ENCODE measurements around the gene TMEM240.
"Not testable (repeated sequence)": the region's sequence is repeated elsewhere in the genome, so short reads cannot be mapped to it uniquely, and the experiment has no call there.

TMEM240 gene

DNA sequence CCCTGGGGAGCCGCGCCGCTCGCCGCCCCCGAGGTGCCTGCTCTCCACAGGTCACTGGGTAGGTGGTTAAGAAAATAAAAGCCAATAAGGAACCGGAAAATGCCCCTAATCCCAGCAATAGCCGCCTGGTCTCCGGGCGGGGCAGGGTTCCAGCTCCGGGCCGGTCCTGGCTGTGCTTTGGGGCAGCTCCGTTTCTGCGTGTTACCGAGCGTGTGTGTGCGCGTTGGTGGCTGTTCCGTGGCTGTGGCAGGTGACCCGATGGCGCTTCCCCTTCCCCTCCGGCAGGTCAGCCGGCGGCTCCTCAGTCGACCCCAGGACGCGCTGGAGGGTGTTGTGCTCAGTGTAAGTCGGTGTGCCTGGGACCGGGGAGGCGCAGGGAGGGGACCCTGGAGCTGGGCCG is 17.2 kb downstream of the TMEM240 start:
- not testable (repeated sequence) for H3K36me3 ChIP-seq (ENCODE audit: control insufficient read depth, insufficient read depth, low read length); H3K27me3 ChIP-seq (ENCODE audit: control insufficient read depth, insufficient read depth, low read length); H3K4me1 ChIP-seq (ENCODE audit: control insufficient read depth, insufficient read depth, low read length)

DNA sequence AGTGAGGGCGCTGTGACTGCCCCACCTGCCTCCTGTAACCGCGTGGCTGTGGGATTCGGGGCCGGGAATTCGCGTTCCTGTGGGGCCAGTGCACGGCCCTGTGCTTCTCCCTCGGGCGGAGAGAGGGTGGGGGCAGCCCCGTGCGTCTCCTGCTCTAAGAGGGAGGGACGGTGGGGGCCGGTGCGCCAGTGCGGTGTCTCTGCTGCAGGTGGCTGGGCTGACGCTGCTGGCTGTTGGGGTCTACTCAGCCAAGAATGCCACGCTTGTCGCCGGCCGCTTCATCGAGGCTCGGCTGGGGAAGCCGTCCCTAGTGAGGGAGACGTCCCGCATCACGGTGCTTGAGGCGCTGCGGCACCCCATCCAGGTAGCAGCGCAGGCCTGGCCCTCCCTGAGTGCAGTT is 17.9 kb downstream of the TMEM240 start:
- not testable (repeated sequence) for H3K9ac ChIP-seq (ENCODE audit: low read length); H3K36me3 ChIP-seq (ENCODE audit: control insufficient read depth, insufficient read depth, low read length); H3K27me3 ChIP-seq (ENCODE audit: control insufficient read depth, insufficient read depth, low read length); H3K4me3 ChIP-seq (ENCODE audit: low read length); H3K27ac ChIP-seq (ENCODE audit: low read depth, low read length); H3K4me1 ChIP-seq (ENCODE audit: control insufficient read depth, insufficient read depth, low read length)

More for the DNA sequence above, 17.2 kb downstream of the TMEM240 start:
- not testable (repeated sequence) for H3K4me3 ChIP-seq (ENCODE audit: low read length); H3K27ac ChIP-seq (ENCODE audit: low read depth, low read length); H3K9ac ChIP-seq (ENCODE audit: low read length)

DNA sequence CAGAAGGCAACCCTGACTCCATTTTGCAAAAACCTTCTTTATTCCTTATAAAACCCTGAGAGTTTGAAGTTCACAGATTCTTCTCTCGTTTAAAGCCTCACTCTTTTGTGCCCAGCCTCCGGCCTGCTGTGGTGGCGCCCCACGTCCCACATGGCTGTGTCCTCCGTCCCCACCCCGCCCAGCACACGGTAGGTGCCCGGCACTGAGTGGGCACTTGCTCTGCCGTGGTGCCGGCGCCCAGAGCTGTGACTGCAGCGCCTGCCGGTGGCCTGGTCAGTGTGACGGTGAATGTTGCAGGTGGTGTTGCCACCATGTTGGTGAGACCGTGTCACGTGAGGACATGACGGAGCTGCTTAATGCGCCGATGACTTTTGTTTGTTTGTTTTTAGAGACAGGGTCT is 19.1 kb downstream of the TMEM240 start:
- no peak overlapping the region for H3K4me3 ChIP-seq (ENCODE audit: low read length)
- no peak overlapping the region for H3K9ac ChIP-seq (ENCODE audit: low read length)
- no peaks in the 10 kb centered on the region for H3K4me1 ChIP-seq (ENCODE audit: control insufficient read depth, insufficient read depth, low read length)
- H3K27me3 ChIP-seq (ENCODE audit: control insufficient read depth, insufficient read depth, low read length) = no peaks in the 10 kb centered on the region
- H3K27ac ChIP-seq (ENCODE audit: low read depth, low read length) = no peak overlapping the region
- peaks cover 6% of the 10 kb centered on the region for H3K36me3 ChIP-seq (ENCODE audit: control insufficient read depth, insufficient read depth, low read length)

DNA sequence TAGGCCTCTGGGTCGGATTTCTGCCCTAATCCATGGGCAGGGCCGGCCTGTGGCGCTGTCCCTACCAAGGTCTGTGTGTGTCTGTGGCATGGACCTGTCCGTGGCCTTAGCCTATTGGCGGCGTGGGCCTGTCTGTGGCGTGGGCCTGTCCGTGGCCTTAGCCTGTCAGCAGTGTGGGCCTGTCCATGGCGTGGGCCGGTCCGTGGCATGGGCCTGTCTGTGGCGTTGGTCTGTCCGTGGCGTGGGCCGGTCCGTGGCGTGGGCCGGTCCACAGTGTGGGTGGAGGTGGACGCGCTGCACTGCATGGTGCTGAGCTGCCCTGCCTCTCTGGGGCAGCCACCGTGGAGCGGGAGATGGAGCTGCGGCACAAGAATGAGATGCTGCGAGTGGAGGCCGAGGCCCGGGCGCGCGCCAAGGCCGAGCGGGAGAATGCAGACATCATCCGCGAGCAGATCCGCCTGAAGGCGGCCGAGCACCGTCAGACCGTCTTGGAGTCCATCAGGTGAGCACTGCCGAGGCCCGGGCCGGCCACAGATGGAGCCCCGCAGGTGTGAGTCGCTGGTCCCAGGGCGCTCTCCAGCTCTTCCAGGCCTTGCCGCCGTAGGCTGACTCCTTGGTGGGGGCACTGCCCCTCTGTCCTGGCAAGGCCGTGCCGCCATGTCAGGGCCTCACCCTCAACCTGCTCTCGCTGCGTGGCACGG is 20.5 kb downstream of the TMEM240 start:
- not testable (repeated sequence) for H3K27me3 ChIP-seq (ENCODE audit: control insufficient read depth, insufficient read depth, low read length)

DNA sequence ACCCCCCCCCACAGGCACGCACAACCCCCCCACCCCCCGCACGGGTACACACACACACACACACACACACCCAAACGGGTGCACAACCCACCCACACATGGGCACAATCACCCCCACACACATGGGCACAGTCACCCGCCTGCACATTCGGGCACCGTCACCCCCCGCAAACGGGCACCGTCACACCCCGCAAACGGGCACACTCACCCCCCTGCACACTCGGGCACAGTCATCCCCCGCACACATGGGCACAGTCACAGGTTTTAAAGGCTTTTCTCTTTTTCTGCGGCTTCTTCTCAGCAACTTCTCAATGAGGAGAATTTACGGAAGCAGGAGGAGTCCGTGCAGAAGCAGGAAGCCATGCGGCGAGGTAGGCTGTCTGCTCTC is 21.8 kb downstream of the TMEM240 start:
- not testable (repeated sequence) for H3K4me1 ChIP-seq (ENCODE audit: control insufficient read depth, insufficient read depth, low read length); H3K27ac ChIP-seq (ENCODE audit: low read depth, low read length); H3K4me3 ChIP-seq (ENCODE audit: low read length); H3K27me3 ChIP-seq (ENCODE audit: control insufficient read depth, insufficient read depth, low read length); H3K36me3 ChIP-seq (ENCODE audit: control insufficient read depth, insufficient read depth, low read length); H3K9ac ChIP-seq (ENCODE audit: low read length)

More for the DNA sequence above, 20.5 kb downstream of the TMEM240 start:
- not testable (repeated sequence) for H3K4me1 ChIP-seq (ENCODE audit: control insufficient read depth, insufficient read depth, low read length); H3K4me3 ChIP-seq (ENCODE audit: low read length); H3K27ac ChIP-seq (ENCODE audit: low read depth, low read length); H3K36me3 ChIP-seq (ENCODE audit: control insufficient read depth, insufficient read depth, low read length); H3K9ac ChIP-seq (ENCODE audit: low read length)

DNA sequence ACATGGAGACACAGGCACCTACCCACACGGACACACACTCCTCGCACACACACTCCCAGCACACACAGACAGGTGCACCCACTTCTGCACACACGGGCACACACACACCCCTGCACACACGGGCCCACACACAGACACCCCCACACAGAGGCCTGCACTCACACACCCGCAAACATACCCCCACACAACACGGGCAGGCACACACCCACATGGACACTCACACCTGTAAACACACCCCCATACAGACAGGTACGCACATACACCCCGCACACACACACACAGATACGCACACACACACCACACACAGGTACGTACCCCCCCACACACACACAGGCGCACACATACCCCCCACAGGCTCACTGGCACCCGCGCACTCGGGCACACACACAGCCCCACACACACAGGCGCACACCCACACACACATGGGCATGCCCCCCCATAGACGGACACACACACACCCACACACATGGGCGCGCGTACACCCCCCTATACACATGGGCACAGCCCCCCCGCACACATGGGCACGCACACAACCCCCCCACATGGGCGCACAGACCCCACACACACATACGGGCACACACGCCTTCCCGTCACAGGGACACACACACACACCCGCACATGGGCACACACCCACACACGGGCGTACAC is 22.3 kb downstream of the TMEM240 start:
- Histone ChIP-seq H3K27me3 (ENCODE audit: control insufficient read depth, insufficient read depth, low read length) (no peaks in the 10 kb centered on the region), H3K9ac (ENCODE audit: low read length) (no peak overlapping the region), H3K36me3 (ENCODE audit: control insufficient read depth, insufficient read depth, low read length) (peaks cover 6% of the 10 kb centered on the region), H3K4me3 (ENCODE audit: low read length) (no peak overlapping the region), H3K4me1 (ENCODE audit: control insufficient read depth, insufficient read depth, low read length) (no peaks in the 10 kb centered on the region), H3K27ac (ENCODE audit: low read depth, low read length) (no peak overlapping the region)

DNA sequence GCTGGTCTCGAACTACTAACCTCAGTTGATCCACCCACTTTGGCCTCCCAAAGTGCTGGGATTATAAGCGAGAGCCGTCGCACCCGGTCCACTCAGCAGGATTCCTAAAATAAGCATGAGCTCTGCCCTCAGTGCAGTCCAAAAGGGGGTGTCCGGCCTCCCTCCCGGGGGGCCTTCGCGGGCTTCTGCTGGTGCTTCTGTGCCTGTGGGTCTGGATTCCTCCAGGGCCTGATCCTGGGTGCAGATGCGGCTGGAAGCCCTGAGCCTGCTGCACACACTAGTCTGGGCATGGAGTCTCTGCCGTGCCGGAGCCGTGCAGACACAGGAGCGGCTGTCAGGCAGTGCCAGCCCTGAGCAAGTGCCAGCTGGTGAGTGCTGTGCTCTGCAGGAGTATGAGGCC is 23.5 kb downstream of the TMEM240 start:
- not testable (repeated sequence) for H3K4me1 ChIP-seq (ENCODE audit: control insufficient read depth, insufficient read depth, low read length); H3K36me3 ChIP-seq (ENCODE audit: control insufficient read depth, insufficient read depth, low read length); H3K27ac ChIP-seq (ENCODE audit: low read depth, low read length); H3K9ac ChIP-seq (ENCODE audit: low read length); H3K4me3 ChIP-seq (ENCODE audit: low read length); H3K27me3 ChIP-seq (ENCODE audit: control insufficient read depth, insufficient read depth, low read length)

DNA sequence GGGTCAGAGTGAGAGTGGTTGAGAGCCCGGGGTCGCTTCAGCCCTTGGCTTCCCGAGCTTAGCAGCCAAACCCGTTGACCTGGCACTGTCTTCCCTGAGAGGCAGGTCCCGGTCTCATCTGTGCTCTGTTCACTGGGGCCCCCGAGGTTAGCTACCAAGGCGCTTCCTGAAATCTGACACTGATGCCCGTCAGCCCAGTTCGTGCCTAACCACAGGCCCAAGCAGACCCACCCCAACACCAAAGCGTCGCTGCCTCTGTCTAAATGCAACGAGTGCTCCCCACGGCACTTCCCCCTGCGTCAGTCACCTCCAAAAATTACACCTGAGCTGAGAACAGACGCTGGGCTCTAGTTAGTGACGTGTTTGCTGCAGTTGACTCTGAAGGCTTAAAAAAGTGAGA is 26.0 kb downstream of the TMEM240 start:
- H3K27me3 ChIP-seq (ENCODE audit: control insufficient read depth, insufficient read depth, low read length); H3K36me3 ChIP-seq (ENCODE audit: control insufficient read depth, insufficient read depth, low read length): not testable (repeated sequence)

DNA sequence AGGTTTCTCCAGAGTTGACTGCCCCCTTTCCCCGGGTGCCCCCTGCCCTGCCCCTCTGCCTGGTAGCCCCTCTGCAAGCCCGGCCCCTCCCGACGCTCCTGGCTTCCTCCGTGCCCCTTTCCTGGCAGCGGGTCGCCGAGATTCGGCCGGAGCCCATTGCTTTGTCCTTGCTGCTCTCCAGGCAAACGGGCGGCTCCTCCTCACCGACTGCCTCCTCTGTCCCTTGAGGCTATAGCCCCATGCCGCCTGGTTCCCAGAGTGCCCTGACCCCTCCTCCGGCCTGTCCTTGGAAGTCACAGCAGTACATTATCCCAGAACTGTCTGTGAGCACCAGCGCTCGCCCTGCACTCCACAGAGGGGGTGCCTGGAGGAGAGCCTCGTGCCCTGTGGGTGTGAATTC is 26.7 kb downstream of the TMEM240 start:
- H3K27ac ChIP-seq (ENCODE audit: low read depth, low read length); H3K4me3 ChIP-seq (ENCODE audit: low read length); H3K4me1 ChIP-seq (ENCODE audit: control insufficient read depth, insufficient read depth, low read length); H3K9ac ChIP-seq (ENCODE audit: low read length); H3K36me3 ChIP-seq (ENCODE audit: control insufficient read depth, insufficient read depth, low read length); H3K27me3 ChIP-seq (ENCODE audit: control insufficient read depth, insufficient read depth, low read length): not testable (repeated sequence)

More for the DNA sequence above, 26.0 kb downstream of the TMEM240 start:
- H3K9ac ChIP-seq (ENCODE audit: low read length); H3K4me3 ChIP-seq (ENCODE audit: low read length); H3K4me1 ChIP-seq (ENCODE audit: control insufficient read depth, insufficient read depth, low read length); H3K27ac ChIP-seq (ENCODE audit: low read depth, low read length): not testable (repeated sequence)

DNA sequence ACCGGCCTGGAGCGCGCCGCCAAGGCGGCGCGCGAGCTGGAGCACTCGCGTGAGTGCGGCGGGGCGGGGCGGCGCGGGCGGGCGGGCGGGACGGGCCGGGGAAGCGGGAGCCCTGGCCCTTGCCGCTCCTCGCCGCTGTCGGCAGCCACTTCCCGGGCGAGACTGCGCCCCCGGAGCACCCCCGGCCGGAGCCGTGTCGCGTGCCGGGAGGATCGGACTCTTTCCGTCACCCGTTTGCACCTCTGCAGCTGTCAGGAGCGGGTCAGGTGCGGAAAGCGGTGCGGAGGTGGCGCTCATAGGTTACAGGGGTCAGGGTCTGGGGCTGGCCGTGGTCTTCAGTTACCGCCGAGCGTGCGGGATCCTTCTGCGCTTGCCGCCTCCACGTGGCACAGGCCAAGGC is 28.0 kb downstream of the TMEM240 start:
- not testable (repeated sequence) for H3K36me3 ChIP-seq (ENCODE audit: control insufficient read depth, insufficient read depth, low read length); H3K9ac ChIP-seq (ENCODE audit: low read length); H3K27ac ChIP-seq (ENCODE audit: low read depth, low read length); H3K4me1 ChIP-seq (ENCODE audit: control insufficient read depth, insufficient read depth, low read length); H3K27me3 ChIP-seq (ENCODE audit: control insufficient read depth, insufficient read depth, low read length)
- H3K4me3 ChIP-seq (ENCODE audit: low read length) = peak overlapping the region; percentile 54

DNA sequence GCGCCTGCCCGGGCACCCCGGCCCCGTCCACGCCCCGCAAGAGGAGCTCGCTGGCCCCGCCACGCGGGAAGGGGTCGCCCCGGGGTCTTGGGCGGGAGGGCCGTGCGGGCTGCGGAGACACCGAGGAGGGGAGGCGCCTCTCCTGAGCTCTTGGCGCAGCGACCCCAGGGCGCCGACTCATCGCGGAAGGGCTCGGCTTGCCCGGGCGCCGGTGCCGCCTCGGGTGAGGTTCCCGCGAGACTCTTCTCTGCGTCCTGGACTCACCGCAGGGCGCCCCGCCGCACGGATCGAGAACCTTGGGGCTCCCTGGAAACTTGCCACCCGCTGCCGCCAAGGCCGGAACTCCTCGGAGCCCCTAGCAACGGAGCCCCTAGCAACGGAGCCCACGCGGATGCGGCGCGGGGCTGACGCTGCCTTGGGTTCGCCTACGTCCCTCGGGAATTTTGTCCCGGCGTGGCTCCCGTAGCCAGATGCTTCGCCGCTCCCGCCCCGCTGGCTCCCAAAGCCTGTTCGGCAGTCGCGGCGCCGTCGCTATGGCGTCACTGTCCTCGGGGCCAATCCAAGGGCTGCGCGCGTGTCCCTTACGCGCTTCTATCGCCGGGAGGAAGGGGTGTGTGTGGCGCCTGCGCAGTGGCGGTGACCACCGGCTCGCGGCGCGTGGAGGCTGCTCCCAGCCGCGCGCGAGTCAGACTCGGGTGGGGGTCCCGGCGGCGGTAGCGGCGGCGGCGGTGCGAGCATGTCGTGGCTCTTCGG is 28.7 kb downstream of the TMEM240 start, which contains the start of gene ATAD3A:
Gene ATAD3A, plus strand, starts transcription at position 630 of the 753 bp plus-strand sequence. Its CDS starts 107 bp downstream, at position 737.
- H3K27ac ChIP-seq (ENCODE audit: low read depth, low read length) = peak within 1 kb of the TSS; percentile 94
- peak within 1 kb of the TSS; percentile 36 for H3K9ac ChIP-seq (ENCODE audit: low read length)
- H3K4me1 ChIP-seq (ENCODE audit: control insufficient read depth, insufficient read depth, low read length) = peaks cover 3% of the 10 kb centered on the region
- H3K27me3 ChIP-seq (ENCODE audit: control insufficient read depth, insufficient read depth, low read length) = no peaks in the 10 kb centered on the region
- no peaks in the 10 kb centered on the region for H3K36me3 ChIP-seq (ENCODE audit: control insufficient read depth, insufficient read depth, low read length)
- peak within 1 kb of the TSS; percentile 86 for H3K4me3 ChIP-seq (ENCODE audit: low read length)

DNA sequence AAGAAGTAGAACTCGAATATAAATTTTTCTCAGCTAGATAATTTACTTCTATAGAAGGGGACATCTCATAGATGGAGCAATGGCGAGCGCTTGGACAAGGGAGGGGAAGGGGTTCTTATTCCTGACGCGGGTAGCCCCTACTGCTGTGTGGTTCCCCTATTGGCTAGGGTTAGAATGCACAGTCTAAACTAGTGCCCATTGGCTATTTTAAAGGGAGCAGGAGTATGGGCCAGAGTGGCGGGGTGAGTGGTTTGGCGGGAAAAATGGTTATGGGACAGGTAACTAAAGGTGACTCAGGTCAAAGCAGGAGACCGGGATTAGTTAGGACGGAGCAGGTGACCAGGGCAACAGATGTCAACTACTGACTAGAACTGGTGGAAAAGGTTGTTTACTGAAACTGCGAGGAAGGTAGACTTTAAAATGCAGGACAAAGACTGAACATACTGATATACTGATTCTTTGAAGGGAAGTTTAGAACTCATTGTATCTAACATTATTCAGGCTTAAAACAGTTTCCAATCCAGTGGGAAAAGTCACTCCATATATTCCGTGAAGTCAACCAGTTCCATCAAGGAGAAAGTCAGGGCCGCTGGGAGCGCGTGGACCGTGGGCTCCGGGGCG is 29.4 kb downstream of the TMEM240 start:
- peak overlapping the region; percentile 86 for H3K4me3 ChIP-seq (ENCODE audit: low read length)
- no peaks in the 10 kb centered on the region for H3K27me3 ChIP-seq (ENCODE audit: control insufficient read depth, insufficient read depth, low read length)
- H3K9ac ChIP-seq (ENCODE audit: low read length) = peak overlapping the region; percentile 36
- H3K36me3 ChIP-seq (ENCODE audit: control insufficient read depth, insufficient read depth, low read length) = no peaks in the 10 kb centered on the region
- peak overlapping the region; percentile 94 for H3K27ac ChIP-seq (ENCODE audit: low read depth, low read length)
- peaks cover 3% of the 10 kb centered on the region for H3K4me1 ChIP-seq (ENCODE audit: control insufficient read depth, insufficient read depth, low read length)

All from rectal smooth muscle tissue (tissue), 1 donor.